NCI-H526 (cell line): ENCODE measurements around the gene TOE1.
"Not testable (repeated sequence)": the region's sequence is repeated elsewhere in the genome, so short reads cannot be mapped to it uniquely, and the experiment has no call there.

Experiments used
- DNase-seq, 2 experiments: peaks; one replicate each; lab custom pipeline; 2025; lab: John Stamatoyannopoulos, UW

The TOE1 gene

DNA sequence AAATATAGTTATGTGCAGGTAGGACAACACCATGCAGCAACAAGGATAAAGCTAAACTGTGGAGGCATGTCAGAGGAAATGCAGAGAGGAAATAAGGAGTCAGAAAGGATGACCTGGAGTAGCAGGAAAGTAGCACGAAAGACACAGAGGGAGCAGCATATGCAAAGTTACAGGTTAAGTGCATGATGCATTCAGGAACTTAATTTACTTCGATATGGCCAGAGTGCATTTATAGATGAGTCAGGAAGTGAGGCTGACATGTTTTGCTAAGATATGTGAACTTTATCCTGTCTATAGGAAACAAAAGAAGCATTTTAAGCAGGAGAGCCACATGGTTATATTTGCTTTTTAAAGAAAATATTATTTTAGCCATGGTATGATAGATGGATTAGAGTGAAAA, 15.7 kb downstream of the TOE1 start:
- no peak for DNase-seq

DNA sequence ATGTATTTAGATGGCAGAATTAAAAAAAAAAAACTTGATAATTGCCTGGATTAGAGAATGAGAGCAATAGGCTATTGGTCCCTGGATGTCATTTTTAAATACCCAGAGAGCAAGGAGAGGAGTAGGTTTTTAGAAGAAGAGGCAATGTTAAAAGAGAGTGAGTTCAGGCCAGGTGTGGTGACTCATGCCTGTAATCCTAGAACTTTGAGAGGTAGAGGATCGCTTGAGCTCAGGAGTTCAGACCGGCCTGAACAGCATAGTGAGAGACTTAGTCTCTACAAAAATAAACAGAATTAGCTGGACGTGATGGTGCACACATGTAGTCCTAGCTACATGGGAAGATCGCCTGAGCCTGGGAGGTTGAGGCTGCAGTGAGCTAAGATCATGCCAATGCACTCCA, 16.2 kb downstream of the TOE1 start:
- DNase-seq: no peak

- peak; percentile 42 to 83 for DNase-seq
Measured at GRCh38 chr1:45359882-45360513, 20.0 kb downstream of the TOE1 start.

DNA sequence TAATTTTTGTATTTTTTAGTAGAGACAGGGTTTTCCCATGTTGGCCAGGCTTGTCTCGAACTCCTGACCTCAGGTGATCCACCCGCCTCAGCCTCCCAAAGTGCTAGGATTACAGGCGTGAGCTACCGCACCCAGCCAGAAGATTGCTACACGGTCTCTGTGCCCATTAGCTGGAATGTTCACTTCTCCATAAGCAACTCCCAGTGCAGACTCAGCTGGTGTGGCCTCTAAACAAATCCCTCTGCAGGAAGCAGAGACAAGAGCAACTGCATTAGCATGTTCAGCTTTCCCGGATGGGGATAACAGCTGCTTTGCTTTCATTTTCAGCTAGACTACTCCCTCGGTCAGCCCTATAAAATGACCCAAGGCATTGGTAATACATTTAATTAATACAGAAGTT, 21.0 kb downstream of the TOE1 start:
- peak; percentile 82 to 90 for DNase-seq

- DNase-seq: no peak
Measured at GRCh38 chr1:45364294-45364693, 24.3 kb downstream of the TOE1 start.

GRCh38 chr1:45365051-45365450, 25.1 kb downstream of the TOE1 start:
- DNase-seq: peak; percentile 24 to 56

GRCh38 chr1:45370575-45370974, 30.6 kb downstream of the TOE1 start:
- DNase-seq: no peak

DNA sequence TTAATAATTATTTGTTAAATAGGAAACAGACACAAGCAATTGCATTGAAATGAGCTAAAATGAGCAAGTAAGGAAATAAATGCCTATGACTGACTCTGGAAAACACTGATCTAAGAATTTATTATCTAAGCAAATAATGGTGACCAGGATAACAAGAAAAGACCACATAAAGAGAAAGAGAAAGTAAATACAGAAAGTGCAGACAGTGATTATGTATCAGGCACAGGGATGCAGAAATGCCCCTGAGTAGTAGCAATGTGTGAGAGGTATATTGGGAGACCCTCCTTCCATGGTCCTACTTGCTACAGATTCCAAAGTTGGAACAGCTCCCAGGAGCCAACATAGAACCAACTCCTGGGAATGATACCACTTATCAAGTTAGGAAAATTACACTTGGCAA, 33.6 kb downstream of the TOE1 start:
- no peak for DNase-seq

DNA sequence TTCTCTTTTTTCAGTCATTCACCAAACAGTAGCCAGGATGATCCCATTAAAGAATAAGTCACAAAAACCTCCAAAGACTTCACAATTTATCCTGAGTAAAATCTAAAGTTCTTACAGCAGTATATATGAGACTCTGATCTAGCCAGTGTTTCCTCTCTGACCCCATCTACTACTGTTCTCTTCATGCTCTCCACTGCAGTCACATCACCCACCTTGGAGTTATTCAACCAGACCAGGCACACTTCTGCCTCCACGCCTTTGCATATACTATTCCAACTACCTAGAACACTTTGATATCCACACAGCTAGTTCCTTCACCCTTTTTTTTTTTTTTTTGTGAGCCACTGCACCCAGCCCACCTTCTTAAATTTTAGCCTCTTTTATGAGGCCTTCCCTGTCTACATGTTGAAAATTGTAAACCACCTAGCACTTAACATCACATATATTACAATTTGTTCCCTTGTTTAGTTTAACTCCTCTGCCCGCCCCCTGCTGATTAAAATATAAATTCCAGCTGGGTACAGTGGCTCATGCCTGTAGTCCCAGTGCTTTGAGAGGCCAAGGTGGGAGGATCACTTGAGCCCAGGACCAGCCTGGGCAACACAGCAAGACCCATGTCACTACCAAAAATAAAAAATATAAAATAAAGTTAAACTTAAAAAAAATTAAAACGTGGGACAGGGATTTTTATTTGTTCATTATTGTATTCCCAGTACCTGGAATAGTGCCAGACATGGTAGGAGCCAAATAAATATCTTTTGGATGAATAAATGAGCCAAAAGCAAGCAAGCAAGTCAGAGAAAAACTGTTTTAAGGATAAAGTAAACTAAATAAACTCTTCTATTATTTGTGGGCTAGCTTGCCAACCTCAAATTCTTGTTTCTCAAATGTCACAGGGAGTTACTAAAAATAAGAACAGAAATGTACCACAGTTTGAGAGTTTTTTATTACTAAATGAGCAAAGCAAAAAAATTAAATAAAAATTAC, 35.4 kb downstream of the TOE1 start:
- no peak for DNase-seq

DNA sequence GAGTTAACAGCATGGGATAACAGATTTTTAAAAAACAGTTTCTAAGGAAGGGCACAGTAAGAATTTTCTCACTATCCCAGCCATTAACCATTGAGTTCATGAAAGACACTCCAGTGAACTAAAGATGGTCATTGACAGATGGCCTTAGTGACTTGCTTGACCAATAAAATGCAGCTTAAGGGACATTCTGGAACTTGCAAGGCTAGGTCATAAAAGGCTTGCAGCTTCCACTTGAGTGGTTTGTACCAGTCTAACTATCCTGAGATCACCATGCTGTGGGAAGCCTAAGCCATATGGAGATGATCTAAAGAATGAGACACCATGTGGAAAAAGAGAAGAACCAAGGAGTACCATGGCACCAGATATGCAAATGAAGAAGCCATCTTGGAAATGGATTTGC, 38.2 kb downstream of the TOE1 start:
- DNase-seq: no peak

GRCh38 chr1:45379524-45379923, 39.6 kb downstream of the TOE1 start:
- no peak for DNase-seq

DNA sequence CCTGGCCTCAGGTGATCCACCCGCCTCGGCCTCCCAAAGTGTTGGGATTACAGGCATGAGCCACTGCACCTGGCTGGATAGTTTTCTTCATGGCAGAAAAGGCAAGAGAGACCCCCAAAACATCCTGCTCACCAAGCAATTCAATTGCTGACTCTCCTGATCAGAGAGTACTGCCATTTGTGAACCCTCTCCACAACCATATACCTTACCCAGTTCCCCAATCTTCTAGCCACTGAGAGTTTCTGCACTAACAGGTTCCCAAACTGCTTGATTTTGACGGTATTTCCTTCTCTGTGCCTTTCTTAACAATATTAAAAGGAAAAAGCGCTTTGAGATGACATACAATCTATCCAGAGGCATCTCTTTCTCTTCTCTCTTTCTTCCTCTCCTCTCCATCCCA, 40.2 kb downstream of the TOE1 start:
- DNase-seq: no peak

DNA sequence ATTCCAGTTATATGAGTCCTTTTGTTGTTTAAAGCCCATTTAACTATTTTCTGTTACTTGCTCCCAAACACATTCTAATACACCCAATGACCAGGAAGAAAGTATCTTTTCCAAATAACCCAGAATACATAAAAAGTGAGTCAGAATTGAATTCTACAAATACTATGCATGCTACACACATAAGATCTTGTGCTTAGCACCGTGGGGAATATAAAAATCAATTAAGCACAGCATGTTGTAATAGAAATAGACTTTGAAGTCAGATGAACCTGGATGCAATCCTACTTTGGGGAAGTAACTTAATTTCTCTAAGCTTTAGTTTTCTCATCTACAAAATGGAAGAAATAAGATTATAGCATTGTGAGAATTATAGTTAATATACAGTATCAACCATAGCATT, 40.8 kb downstream of the TOE1 start:
- no peak for DNase-seq

DNA sequence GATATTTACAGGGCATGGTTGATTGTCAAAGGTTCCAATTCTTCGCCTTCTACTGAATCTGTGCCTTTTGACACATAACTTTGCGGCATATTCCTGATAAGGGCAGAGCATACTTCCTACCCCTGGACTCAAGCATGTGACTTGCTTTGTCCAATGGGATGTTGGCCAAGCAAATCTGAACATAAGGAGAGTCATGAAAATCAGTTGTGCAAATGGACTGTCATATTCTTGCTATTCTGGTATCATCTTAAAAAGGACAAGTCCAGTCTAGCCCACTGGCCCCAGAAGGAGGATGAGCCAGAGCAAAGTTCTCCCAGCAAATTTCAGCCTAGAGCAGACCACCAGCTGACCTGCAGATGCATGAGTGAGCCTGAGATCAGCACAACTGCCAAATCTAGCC, 41.3 kb downstream of the TOE1 start:
- DNase-seq: no peak

GRCh38 chr1:45383191-45383590, 43.2 kb downstream of the TOE1 start:
- DNase-seq: no peak

DNA sequence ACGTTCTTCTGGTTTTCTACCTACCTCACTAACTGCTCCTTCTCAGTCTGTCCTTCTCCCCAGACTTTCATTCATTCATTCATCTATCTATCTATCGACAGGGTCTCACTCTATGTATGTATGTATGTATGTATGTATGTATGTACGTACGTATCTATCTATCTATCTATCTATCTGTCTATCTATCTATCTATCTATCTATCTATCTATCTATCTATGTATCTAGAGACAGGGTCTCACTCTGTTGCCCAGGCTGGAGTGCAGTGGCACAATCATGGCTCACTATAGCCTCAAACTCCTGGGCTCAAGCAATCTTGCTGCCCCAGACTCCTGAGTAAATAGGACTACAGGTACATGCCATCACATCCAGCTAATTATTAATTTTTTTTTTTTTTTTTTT, 44.2 kb downstream of the TOE1 start:
- not testable (repeated sequence) for DNase-seq

DNA sequence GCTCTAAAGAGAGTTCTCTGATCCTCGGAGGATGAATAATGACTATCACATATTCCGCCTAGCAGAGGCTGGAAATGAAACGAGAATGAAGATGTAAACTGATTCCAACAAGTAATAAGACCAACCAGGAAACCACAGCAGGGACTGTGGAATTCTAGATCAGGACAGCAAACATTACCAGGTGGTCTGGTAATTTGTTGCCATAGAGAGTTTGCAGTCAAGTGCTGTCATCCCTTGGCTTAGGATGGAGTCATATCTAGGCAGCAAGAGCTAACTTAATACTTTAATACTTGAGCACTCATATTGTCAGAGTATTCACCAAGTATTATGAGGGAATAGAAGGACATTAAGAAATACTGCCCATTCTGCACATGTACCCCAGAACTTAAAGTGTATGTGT, 45.3 kb downstream of the TOE1 start:
- DNase-seq: peak; percentile 67 to 68

- no peak for DNase-seq
Measured at GRCh38 chr1:45386219-45386618, 46.2 kb downstream of the TOE1 start.
